ENCODE results near the gene ARHGAP40.
A peak's percentile ranks its signal among the peaks of the same experiment; 100 is the strongest.

The ARHGAP40 gene

DNA sequence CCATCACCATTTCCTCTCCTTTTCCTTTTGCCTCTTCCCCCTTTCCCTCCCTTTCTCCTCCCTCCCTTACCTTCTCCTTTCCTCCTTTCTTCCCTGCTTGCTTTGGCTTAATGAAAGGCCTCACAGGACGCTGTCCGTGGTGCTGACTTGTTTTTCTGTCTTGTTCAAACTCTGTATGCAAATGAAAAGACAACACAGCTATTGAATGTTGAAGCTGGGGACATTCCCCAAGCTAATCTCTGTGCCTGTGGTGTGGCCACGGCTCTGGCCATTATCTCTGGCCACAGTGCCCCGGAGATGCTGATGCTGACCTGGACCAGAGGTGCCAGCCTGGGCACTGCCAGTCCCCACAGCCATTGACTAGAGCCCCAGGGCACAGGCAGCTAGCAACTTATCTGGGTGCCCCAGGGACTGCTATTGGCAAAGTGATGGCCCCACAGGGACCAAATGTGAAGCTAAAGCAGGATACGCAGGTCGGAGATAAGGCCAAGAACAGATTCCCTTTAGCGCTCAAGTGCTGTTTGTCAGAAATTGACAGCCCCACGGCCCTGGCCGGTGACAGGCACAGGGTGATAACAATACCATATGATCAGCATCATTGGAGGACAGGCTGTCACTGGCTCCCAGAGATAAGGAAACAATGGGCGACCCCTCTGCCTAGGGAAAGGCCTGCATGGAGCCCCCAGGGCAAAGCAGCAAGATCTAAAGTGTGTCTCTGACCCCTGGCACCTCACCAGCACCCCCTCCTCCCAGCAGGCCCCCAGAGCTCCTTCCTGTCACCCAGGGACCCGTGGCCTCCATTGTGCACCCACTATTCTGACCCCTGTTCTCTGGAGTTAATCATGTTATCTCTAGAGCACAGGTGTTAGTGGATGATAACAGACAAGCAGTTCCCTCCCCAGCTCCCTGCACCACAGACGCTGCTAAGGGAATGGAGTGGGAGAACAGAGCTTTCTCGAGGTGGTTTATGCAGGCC, 91.1 kb downstream of the ARHGAP40 start:
- peak; percentile 1 to 7 for DNase-seq

DNA sequence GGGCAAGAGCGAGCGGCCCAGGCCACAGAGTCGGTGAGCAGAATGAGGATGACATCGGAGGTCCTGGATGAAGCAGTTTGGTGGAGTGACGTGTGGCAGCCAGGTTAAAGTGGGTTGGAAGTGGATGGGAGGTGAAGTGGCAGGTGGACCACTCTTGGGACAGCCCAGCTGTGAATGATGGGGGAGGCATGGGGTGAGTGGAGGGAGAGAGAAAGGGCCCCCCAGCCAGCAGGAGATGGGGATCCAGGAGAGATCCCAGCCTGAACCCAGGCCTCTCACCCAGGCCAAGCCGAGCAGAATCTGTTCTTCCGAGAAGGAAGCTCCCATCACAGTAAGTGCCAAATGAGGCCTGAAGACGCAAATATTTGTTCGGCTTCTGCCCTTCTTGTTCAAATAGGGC, 95.7 kb downstream of the ARHGAP40 start:
- no peak for DNase-seq

DNA sequence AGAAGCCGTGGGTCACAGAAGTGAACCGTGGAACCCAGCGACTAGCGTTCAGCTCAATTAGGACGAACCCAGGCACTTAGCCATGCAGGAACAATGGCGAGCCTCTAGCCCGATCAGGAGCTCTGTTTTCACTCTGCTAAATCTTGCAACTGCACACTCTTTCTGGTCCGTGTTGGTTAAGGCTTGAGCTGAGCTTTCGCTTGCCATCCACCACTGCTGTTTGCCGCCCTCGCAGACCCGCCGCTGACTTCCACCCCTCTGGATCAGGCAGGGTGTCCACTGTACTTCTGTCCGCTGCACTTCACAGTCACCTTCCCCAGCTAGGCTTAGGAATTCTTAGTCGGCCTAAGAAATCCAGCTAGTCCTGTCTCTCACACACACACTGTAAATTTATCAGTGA, 96.9 kb downstream of the ARHGAP40 start:
- DNase-seq: no peak

DNA sequence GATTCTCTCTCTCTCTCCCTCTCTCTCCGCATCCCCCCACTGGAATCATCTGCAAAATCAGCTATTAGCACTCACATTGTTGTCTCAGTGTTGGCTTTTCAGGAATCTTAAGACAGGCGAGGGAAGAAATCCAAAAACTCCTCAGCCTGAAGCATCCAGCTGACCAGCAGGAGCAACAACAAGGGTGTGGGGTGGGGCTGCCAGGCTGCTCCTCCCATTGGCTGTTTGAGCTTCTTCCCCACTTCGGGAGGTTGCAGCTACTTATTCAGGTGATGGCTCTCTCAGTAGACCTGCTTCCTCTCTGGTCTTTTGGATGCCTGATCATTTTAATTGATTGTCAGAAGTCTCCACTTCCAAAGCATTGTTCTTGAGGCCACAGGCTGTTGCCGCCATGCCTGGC, 98.5 kb downstream of the ARHGAP40 start:
- no peak for DNase-seq
